ENCODE measurements around the gene ZNF141.
"Not testable (repeated sequence)": the region's sequence is repeated elsewhere in the genome, so short reads cannot be mapped to it uniquely, and the experiment has no call there.

The ZNF141 gene

DNA sequence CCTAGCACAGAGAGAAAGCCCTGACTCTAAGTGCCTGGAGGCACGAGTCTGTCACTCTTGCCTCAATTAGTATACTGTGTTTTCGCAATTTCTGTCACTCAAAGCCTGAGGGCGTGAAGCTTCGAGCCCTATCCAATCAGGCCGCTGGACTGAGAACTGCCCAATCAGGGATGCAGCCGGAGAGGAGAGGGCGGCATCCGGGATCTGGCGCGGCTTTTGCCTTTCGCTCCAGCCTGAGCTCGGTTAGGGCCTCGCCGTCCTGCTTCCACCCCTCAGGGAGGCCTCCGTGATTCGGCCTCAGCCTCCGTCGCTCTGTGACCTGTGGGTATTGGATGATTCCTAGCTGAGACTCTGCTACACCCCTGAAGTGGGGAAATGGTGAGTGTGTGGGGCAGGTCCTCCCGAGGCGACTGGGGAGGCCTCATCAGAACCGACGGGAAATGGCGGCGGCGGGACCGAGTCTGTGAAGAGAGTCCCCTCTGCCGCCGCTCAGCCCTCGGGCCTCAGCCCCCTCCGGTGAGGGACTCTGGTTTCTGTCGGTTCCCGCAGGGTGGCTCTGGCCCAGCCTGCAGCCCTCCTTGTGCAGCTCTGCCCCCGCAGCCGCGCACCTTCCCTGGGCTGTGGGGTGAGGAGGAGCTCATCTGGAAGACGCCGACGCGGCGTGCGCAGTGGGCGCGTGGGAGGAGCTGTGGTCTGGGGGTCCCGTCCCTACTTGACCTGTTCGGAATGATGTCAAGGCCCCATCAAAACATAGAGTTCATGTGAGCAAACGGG is 48.5 kb downstream of the ZNF141 start:
- DNase-seq = no peak

DNA sequence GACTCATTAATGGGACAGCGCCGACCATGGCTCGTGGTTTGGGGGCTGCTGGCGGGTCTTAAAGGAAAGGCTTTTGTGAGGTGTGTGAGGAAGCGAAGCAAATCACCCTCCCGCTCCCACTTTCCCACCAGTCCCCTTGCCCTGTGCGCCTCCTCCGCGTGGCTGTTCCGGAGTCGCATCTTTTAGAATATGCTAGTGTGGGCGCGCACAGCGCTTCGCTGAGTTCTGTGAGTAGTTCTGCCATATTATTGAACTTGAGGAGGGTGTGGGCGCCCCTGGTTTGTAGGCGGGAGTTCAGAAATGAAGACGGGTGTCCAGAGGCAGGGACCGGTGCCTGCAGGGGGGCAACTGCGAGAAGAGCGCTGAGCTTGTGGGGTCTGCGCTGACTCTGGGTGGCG is 49.1 kb downstream of the ZNF141 start:
- no peak for DNase-seq

DNA sequence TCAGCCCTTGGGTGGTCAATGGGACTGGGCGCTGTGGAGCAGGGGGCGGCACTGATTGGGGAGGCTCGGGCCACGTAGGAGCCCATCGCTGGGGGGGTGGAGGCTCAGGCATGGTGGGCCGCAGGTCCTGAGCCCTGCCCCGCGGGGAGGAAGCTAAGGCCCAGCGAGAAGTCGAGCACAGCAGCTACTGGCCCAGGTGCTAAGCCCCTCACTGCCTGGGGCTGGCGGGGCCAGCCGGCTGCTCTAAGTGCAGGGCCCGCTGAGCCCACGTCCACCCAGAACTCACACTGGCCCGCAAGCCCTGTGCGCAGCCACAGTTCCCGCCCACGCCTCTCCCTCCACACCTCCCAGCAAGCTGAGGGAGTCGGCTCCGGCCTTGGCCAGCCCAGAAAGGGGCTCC is 66.4 kb downstream of the ZNF141 start:
- no peak for DNase-seq

DNA sequence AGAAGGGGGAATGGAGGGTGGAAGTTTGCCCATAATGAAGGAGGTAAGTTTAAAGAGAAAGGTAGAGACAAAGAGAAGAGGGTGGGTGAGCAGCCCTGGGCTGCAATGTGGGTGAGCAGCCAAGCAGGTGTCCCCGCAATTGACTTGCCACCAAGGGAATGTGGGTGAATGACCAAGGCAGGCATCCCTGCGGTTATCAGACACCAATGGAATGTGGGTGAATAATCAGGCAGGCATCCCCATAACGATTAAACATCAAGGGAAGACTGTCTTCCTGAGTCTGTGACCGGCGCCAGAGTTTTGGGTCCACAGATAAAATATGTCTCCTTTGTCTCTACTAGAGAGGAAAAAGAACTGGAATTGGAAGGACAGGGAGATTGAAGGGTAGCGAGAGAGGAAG is 70.7 kb downstream of the ZNF141 start:
- not testable (repeated sequence) for DNase-seq

DNA sequence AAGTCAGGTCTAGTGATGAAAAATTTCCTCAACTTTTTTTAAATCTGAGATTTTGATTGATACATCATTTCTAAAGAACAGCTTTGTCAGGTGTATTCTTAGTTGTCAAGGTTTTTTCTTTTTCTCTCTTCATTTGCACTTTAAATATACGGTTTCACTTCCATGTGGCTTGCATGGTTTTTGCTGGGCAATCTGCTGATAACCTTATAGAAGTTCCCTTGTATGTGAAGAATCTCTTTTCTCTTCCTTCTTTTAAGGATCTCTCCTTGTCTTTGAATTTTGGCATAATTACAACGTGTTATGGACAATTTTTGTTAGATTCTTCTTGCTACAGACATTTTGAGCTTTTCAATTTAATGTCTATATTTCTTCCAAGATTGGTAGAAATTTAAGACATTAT is 85.0 kb downstream of the ZNF141 start:
- DNase-seq = no peak

All from activated T-cell treated with anti-CD3 and anti-CD28 coated beads, Interleukin-2, amount 50 U/mL, for 1 hour (primary cell).